ENCODE results near the gene HDAC4.

Gene HDAC4

GRCh38 chr2:239442192-239442591 lies 41.4 kb upstream of the HDAC4 start:
- no peaks in the 10 kb centered on the region for H3F3A ChIP-seq (ENCODE audit: low read depth)
- H4K20me1 ChIP-seq (ENCODE audit: insufficient read depth, low read length, poor library complexity, severe bottlenecking), result no peaks in the 10 kb centered on the region
- no peak overlapping the region for H2AFZ ChIP-seq (ENCODE audit: low read length)
- H3K9me3 ChIP-seq (ENCODE audit: insufficient read depth, low read depth, low read length), result no peaks in the 10 kb centered on the region
- no peaks in the 10 kb centered on the region for H3K9me2 ChIP-seq (replicated peaks; ENCODE audit: low read depth, low read length)
- peaks cover 16% of the 10 kb centered on the region for H3K27me3 ChIP-seq (ENCODE audit: insufficient read depth, low read length, poor library complexity, severe bottlenecking)
- no peak for TF ChIP-seq CTCF (conservative IDR thresholded peaks at IDR 0.05; ENCODE audit: low read length)
- H3K4me1 ChIP-seq (ENCODE audit: insufficient read depth, low read length, poor library complexity, severe bottlenecking), result peaks cover 15% of the 10 kb centered on the region
- H3K36me3 ChIP-seq (ENCODE audit: insufficient read depth, low read length), result no peaks in the 10 kb centered on the region
- no peak overlapping the region for H3K4me2 ChIP-seq (ENCODE audit: low read depth, low read length, poor library complexity, severe bottlenecking)
- H3K9ac ChIP-seq (ENCODE audit: low read depth, low read length, poor library complexity, severe bottlenecking), result no peak overlapping the region
- no peaks in the 10 kb centered on the region for H3K79me2 ChIP-seq (ENCODE audit: insufficient read depth, low read length)
- H3K4me3 ChIP-seq (ENCODE audit: low read length, poor library complexity, severe bottlenecking), result no peak overlapping the region

GRCh38 chr2:239441261-239442078 lies 40.6 kb upstream of the HDAC4 start:
- no peaks in the 10 kb centered on the region for H3F3A ChIP-seq (ENCODE audit: low read depth)
- peak overlapping the region; percentile 60 for H3K4me3 ChIP-seq (ENCODE audit: low read length, poor library complexity, severe bottlenecking)
- no peaks in the 10 kb centered on the region for H3K36me3 ChIP-seq (ENCODE audit: insufficient read depth, low read length)
- no peaks in the 10 kb centered on the region for H3K9me2 ChIP-seq (replicated peaks; ENCODE audit: low read depth, low read length)
- peak overlapping the region; percentile 77 for H2AFZ ChIP-seq (ENCODE audit: low read length)
- no peaks in the 10 kb centered on the region for H3K79me2 ChIP-seq (ENCODE audit: insufficient read depth, low read length)
- H4K20me1 ChIP-seq (ENCODE audit: insufficient read depth, low read length, poor library complexity, severe bottlenecking), result no peaks in the 10 kb centered on the region
- TF ChIP-seq EZH2phosphoT487 (IDR thresholded peaks at IDR 0.05; ENCODE audit: borderline replicate concordance), result no peak
- no peak for TF ChIP-seq CTCF (conservative IDR thresholded peaks at IDR 0.05; ENCODE audit: low read length)
- H3K27me3 ChIP-seq (ENCODE audit: insufficient read depth, low read length, poor library complexity, severe bottlenecking), result peaks cover 16% of the 10 kb centered on the region
- H3K4me1 ChIP-seq (ENCODE audit: insufficient read depth, low read length, poor library complexity, severe bottlenecking), result peaks cover 15% of the 10 kb centered on the region
- H3K9me3 ChIP-seq (ENCODE audit: insufficient read depth, low read depth, low read length), result no peaks in the 10 kb centered on the region
- peak overlapping the region; percentile 77 for H3K4me2 ChIP-seq (ENCODE audit: low read depth, low read length, poor library complexity, severe bottlenecking)
- H3K9ac ChIP-seq (ENCODE audit: low read depth, low read length, poor library complexity, severe bottlenecking), result no peak overlapping the region

- H3K36me3 ChIP-seq (ENCODE audit: insufficient read depth, low read length), result no peaks in the 10 kb centered on the region
Measured at GRCh38 chr2:239440511-239440959, 39.7 kb upstream of the HDAC4 start.

More at GRCh38 chr2:239440511-239440959, 39.7 kb upstream of the HDAC4 start:
- no peaks in the 10 kb centered on the region for H3F3A ChIP-seq (ENCODE audit: low read depth)
- no peaks in the 10 kb centered on the region for H3K9me3 ChIP-seq (ENCODE audit: insufficient read depth, low read depth, low read length)
- peaks cover 16% of the 10 kb centered on the region for H3K27me3 ChIP-seq (ENCODE audit: insufficient read depth, low read length, poor library complexity, severe bottlenecking)
- H4K20me1 ChIP-seq (ENCODE audit: insufficient read depth, low read length, poor library complexity, severe bottlenecking), result no peaks in the 10 kb centered on the region
- H3K4me2 ChIP-seq (ENCODE audit: low read depth, low read length, poor library complexity, severe bottlenecking), result peak overlapping the region; percentile 77
- H3K79me2 ChIP-seq (ENCODE audit: insufficient read depth, low read length), result no peaks in the 10 kb centered on the region
- H3K4me1 ChIP-seq (ENCODE audit: insufficient read depth, low read length, poor library complexity, severe bottlenecking), result peaks cover 15% of the 10 kb centered on the region
- peak overlapping the region; percentile 60 for H3K4me3 ChIP-seq (ENCODE audit: low read length, poor library complexity, severe bottlenecking)
- peak overlapping the region; percentile 77 for H2AFZ ChIP-seq (ENCODE audit: low read length)
- no peak for TF ChIP-seq CTCF (conservative IDR thresholded peaks at IDR 0.05; ENCODE audit: low read length)
- TF ChIP-seq EZH2phosphoT487 (IDR thresholded peaks at IDR 0.05; ENCODE audit: borderline replicate concordance), result no peak
- H3K9ac ChIP-seq (ENCODE audit: low read depth, low read length, poor library complexity, severe bottlenecking), result no peak overlapping the region
- no peaks in the 10 kb centered on the region for H3K9me2 ChIP-seq (replicated peaks; ENCODE audit: low read depth, low read length)

Data from Loucy (cell line).